Spinal cord (tissue), 10 donors: Measurements from ENCODE around the gene TXK. TPM values are rescaled to one million over a fixed set of nuclear protein-coding genes. Genes with fewer than 3 reads are reported as not detected.

Experiments used
- DNase-seq, 6 donors: peaks; one replicate each; pipeline versions ENCODE4 v3.0.0 to v3.0.0-alpha.2; 2013 to 2015; ENCODE audit warnings: low spot score in 6 of 6, low read depth in 4 of 6
- H3K27ac ChIP-seq: one replicate; pipeline ENCODE4 v1.5.1; 2013; ENCODE audit warnings: low read depth, low read length, control low read depth
- H3K27me3 ChIP-seq: one replicate; pipeline ENCODE4 v1.6.1; 2013; ENCODE audit warnings: low read length; ENCODE audit not compliant: control insufficient read depth, insufficient read depth
- H3K36me3 ChIP-seq: one replicate; pipeline ENCODE4 v1.6.1; 2013; ENCODE audit warnings: low read length; ENCODE audit not compliant: control insufficient read depth, insufficient read depth
- H3K4me1 ChIP-seq: one replicate; pipeline ENCODE4 v1.6.1; 2013; ENCODE audit warnings: low read length; ENCODE audit not compliant: control insufficient read depth, insufficient read depth
- H3K4me3 ChIP-seq: one replicate; pipeline ENCODE4 v1.5.1; 2013; ENCODE audit warnings: low read depth, low read length, control low read depth
- H3K9me3 ChIP-seq: one replicate; pipeline ENCODE4 v1.6.1; 2013; ENCODE audit warnings: low read length; ENCODE audit not compliant: control insufficient read depth, insufficient read depth
- WGBS: methylation state at CpG from one replicate; pipeline ENCODE4 v1.1.5; 2013; ENCODE audit warnings: missing lambda C conversion rate; ENCODE audit not compliant: insufficient coverage; 5-methylcytosine and 5-hydroxymethylcytosine counted together
- polyA plus RNA-seq, 2 donors: library from polyadenylated mRNA; unstranded; fragments of 120-200 nt; gene quantifications; one replicate each; pipeline ENCODE4 v1.2.1, GENCODE V29; 2013; ENCODE audit not compliant: insufficient read length in 2 of 2
- total RNA-seq, 2 donors: library from RNA; depleted of rRNA in 1 of 2; stranded (reverse); fragments of 120-200 nt in 1 of 2; fragments of >200 nt in 1 of 2; gene quantifications; one replicate each; pipeline versions ENCODE4 v1.2.3 to v1.2.4, GENCODE V29; 2013 to 2014
- donor health status: healthy.

Gene TXK
- total and polyA plus RNA-seq, 4 donors = 0.35 to 2.3 (median 1.2) TPM

GRCh38 chr4:48033825-48034413, 100.1 kb downstream of the TXK start:
- no CpG with 5 or more reads among the region's 1 CpG for WGBS
- Histone ChIP-seq H3K27ac (no peak overlapping the region), H3K4me3 (no peak overlapping the region), H3K36me3 (no peaks in the 10 kb centered on the region), H3K9me3 (no peaks in the 10 kb centered on the region), H3K27me3 (no peaks in the 10 kb centered on the region), H3K4me1 (no peaks in the 10 kb centered on the region)
- DNase-seq = no peak

GRCh38 chr4:48033412-48033811, 100.6 kb downstream of the TXK start:
- DNase-seq = no peak
- no peaks in the 10 kb centered on the region for H3K27me3 ChIP-seq
- no peaks in the 10 kb centered on the region for H3K4me1 ChIP-seq
- no peak overlapping the region for H3K27ac ChIP-seq
- H3K4me3 ChIP-seq = no peak overlapping the region
- no peaks in the 10 kb centered on the region for H3K9me3 ChIP-seq
- no peaks in the 10 kb centered on the region for H3K36me3 ChIP-seq

GRCh38 chr4:48032721-48033120, 101.3 kb downstream of the TXK start:
- Histone ChIP-seq H3K27me3 (no peaks in the 10 kb centered on the region), H3K4me1 (no peaks in the 10 kb centered on the region), H3K27ac (no peak overlapping the region), H3K4me3 (no peak overlapping the region), H3K9me3 (no peaks in the 10 kb centered on the region), H3K36me3 (no peaks in the 10 kb centered on the region)
- DNase-seq = no peak

- no peak overlapping the region for H3K4me3 ChIP-seq
- H3K36me3 ChIP-seq = no peaks in the 10 kb centered on the region
- peak in 1 of 6 donors; percentile 82 for DNase-seq
- H3K9me3 ChIP-seq = no peaks in the 10 kb centered on the region
- WGBS = 73% methylated on average over 5 of the region's 12 CpGs
- H3K27ac ChIP-seq = no peak overlapping the region
- H3K4me1 ChIP-seq = no peaks in the 10 kb centered on the region
- H3K27me3 ChIP-seq = no peaks in the 10 kb centered on the region
Observed at GRCh38 chr4:48031802-48032525, 102.1 kb downstream of the TXK start.

GRCh38 chr4:48030470-48030869, 103.6 kb downstream of the TXK start:
- DNase-seq = no peak
- Histone ChIP-seq H3K27ac (no peak overlapping the region), H3K4me3 (no peak overlapping the region), H3K4me1 (no peaks in the 10 kb centered on the region), H3K27me3 (no peaks in the 10 kb centered on the region), H3K9me3 (no peaks in the 10 kb centered on the region), H3K36me3 (no peaks in the 10 kb centered on the region)
- WGBS = no CpG with 5 or more reads among the region's 3 CpGs

- no CpG with 5 or more reads among the region's 2 CpGs for WGBS
- Histone ChIP-seq H3K36me3 (no peaks in the 10 kb centered on the region), H3K4me3 (no peak overlapping the region), H3K4me1 (peaks cover 5% of the 10 kb centered on the region), H3K9me3 (no peaks in the 10 kb centered on the region), H3K27me3 (no peaks in the 10 kb centered on the region), H3K27ac (no peak overlapping the region)
- DNase-seq = no peak
Observed at GRCh38 chr4:48028696-48029095, 105.4 kb downstream of the TXK start.

GRCh38 chr4:48027653-48028052, 106.4 kb downstream of the TXK start:
- H3K4me1 ChIP-seq = peaks cover 5% of the 10 kb centered on the region
- DNase-seq = no peak
- no peak overlapping the region for H3K27ac ChIP-seq
- no peaks in the 10 kb centered on the region for H3K36me3 ChIP-seq
- H3K27me3 ChIP-seq = no peaks in the 10 kb centered on the region
- no peak overlapping the region for H3K4me3 ChIP-seq
- H3K9me3 ChIP-seq = no peaks in the 10 kb centered on the region

GRCh38 chr4:48025005-48025404, 109.0 kb downstream of the TXK start:
- H3K9me3 ChIP-seq = no peaks in the 10 kb centered on the region
- WGBS = 57% methylated on average over 1 of the region's 2 CpGs
- H3K36me3 ChIP-seq = no peaks in the 10 kb centered on the region
- peak in 3 of 6 donors; percentile 6 to 59 (median 24) for DNase-seq
- H3K4me1 ChIP-seq = peaks cover 5% of the 10 kb centered on the region
- no peaks in the 10 kb centered on the region for H3K27me3 ChIP-seq
- H3K27ac ChIP-seq = peak overlapping the region; percentile 83
- no peak overlapping the region for H3K4me3 ChIP-seq

- Histone ChIP-seq H3K9me3 (no peaks in the 10 kb centered on the region), H3K27ac (peak overlapping the region; percentile 83), H3K27me3 (no peaks in the 10 kb centered on the region), H3K4me1 (peaks cover 5% of the 10 kb centered on the region), H3K4me3 (no peak overlapping the region), H3K36me3 (no peaks in the 10 kb centered on the region)
- 83% methylated on average over 1 of the region's 4 CpGs for WGBS
- DNase-seq = peak in 2 of 6 donors; percentile 1 to 27
Observed at GRCh38 chr4:48024522-48024921, 109.5 kb downstream of the TXK start.

GRCh38 chr4:48022192-48022799, 111.8 kb downstream of the TXK start:
- 81% methylated on average over 1 of the region's 3 CpGs for WGBS
- no peaks in the 10 kb centered on the region for H3K9me3 ChIP-seq

More at GRCh38 chr4:48022192-48022799, 111.8 kb downstream of the TXK start:
- no peak overlapping the region for H3K27ac ChIP-seq
- no peaks in the 10 kb centered on the region for H3K36me3 ChIP-seq
- DNase-seq = no peak
- H3K4me1 ChIP-seq = peaks cover 8% of the 10 kb centered on the region
- H3K4me3 ChIP-seq = no peak overlapping the region
- H3K27me3 ChIP-seq = peaks cover 13% of the 10 kb centered on the region
